ENCODE measurements around the gene KDM6A. TPM values are rescaled to one million over a fixed set of nuclear protein-coding genes. Genes with fewer than 3 reads are reported as not detected.

Gene KDM6A
- total and polyA plus RNA-seq, 2 of the 13 experiments (the other 11 are each of a cell fraction or from before 2014, with no cell fraction given), result 16.7 to 18.2 TPM

DNA sequence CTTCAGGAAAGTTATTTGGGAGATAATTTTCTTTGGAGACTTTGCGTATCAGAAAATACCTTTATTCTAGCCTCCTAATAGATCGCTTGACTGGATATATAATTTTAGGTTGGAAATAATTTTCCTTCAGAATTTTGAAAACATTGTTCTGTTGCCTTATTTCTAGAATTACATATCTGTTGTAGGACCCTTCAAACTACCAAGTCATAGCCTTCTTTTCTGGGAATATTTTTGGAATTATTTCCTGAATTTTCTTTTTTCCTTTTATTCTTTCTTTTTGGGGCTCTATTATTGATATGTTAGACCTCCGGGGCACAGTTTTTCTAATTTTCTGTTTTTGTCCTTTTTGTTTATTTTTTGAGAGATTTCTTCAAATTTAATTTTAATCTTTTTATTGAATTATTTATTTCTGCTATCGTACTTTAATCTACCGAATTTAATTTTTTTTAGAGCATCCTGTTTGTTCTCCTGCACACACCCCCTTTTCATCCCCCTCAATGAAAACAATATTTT is 100.5 kb downstream of the KDM6A start:
- no peak for FAIRE-seq
- BruUV-seq (replicated peaks), result no TSS peak
- in situ Hi-C loops (cut with HindIII; ENCODE audit: extremely low pct_ligation_motif_present, low pct_unique_long_range_greater_than_20kb) (no loop called here), intact Hi-C loops (cut with micrococcal nuclease; ENCODE audit: unreplicated experiment) (no loop called here)
- Histone ChIP-seq H2AFZ (ENCODE audit: low read length) (no peak overlapping the region), H3K9me3 (ENCODE audit: low read length) (no peaks in the 10 kb centered on the region; the same call in 1 of the 2 replicates), H3K4me3 (replicated peaks in 1 of 3; ENCODE audit: insufficient read depth in 1 of 3, low read depth in 2 of 3, low read length in 3 of 3) (no peak overlapping the region), H4K20me1 (ENCODE audit: insufficient read depth, low read length) (no peaks in the 10 kb centered on the region), H3K9ac (ENCODE audit: insufficient read depth, low read depth, low read length) (no peak overlapping the region), H3K27me3 (ENCODE audit: control insufficient read depth in 1 of 2, insufficient read depth in 2 of 2, low read length in 2 of 2) (no peaks in the 10 kb centered on the region), H3K79me2 (ENCODE audit: insufficient read depth, low read length) (peaks cover 33% of the 10 kb centered on the region), H3K4me1 (ENCODE audit: insufficient read depth, low read length) (peaks cover 23% of the 10 kb centered on the region), H3K36me3 (replicated peaks in 1 of 2; ENCODE audit: control insufficient read depth in 1 of 2, insufficient read depth in 2 of 2, low read length in 2 of 2) (peaks cover 0 to 2% of the 10 kb centered on the region in 2 experiments; a peak in 1 of 5 replicates), H3K4me2 (ENCODE audit: low read depth, low read length) (no peak overlapping the region), H3K27ac (ENCODE audit: extremely low read length, insufficient read depth, low read length) (no peak overlapping the region)
- TF ChIP-seq, protein P1, sequence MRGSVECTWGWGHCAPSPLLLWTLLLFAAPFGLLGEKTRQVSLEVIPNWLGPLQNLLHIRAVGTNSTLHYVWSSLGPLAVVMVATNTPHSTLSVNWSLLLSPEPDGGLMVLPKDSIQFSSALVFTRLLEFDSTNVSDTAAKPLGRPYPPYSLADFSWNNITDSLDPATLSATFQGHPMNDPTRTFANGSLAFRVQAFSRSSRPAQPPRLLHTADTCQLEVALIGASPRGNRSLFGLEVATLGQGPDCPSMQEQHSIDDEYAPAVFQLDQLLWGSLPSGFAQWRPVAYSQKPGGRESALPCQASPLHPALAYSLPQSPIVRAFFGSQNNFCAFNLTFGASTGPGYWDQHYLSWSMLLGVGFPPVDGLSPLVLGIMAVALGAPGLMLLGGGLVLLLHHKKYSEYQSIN (CRISPR knock-in tag; IDR thresholded peaks at IDR 0.05; ENCODE audit: borderline replicate concordance), result no peak
- TF ChIP-seq POLR2G (IDR thresholded peaks at IDR 0.05; ENCODE audit: low read depth, low read length), result no peak
- TF ChIP-seq ZNF562 (CRISPR knock-in tag; IDR thresholded peaks at IDR 0.05; ENCODE audit: borderline replicate concordance), result no peak
- POLR2A ChIA-PET, result no interaction called here
- ATAC-seq, result no peak
- DNase-seq (ENCODE audit: low spot score), result no peak
- CTCF ChIA-PET (ENCODE audit: low intra/inter-chr PET ratio, low total read pairs), result no interaction called here
- 97% methylated on average over 5 of the region's 5 CpGs for WGBS (ENCODE audit: low lambda C conversion rate)

DNA sequence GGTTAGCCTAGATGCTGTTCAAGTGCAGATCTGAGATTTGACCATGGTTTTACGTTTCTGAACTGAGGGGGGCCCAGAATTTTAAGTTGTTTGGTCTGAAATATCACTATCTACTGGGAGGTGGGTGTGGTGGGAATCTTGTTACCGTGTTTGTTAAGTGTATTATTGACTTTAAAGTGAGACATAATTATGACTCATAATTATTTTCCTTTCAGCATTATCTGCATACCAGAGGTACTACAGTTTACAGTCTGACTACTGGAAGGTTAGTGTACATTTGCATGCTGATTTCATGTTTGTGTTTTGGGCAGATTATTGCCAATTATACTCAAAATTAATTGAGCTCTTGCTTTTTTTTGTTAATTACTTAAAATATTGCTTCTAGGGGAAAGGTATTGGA is 101.5 kb downstream of the KDM6A start:
- ChIA-PET CTCF (ENCODE audit: low intra/inter-chr PET ratio, low total read pairs) (no interaction called here), POLR2A (no interaction called here)
- no TSS peak for BruUV-seq (replicated peaks)
- Histone ChIP-seq H3K27ac (ENCODE audit: extremely low read length, insufficient read depth, low read length) (no peak overlapping the region), H3K4me1 (ENCODE audit: insufficient read depth, low read length) (peaks cover 23% of the 10 kb centered on the region), H4K20me1 (ENCODE audit: insufficient read depth, low read length) (no peaks in the 10 kb centered on the region), H3K79me2 (ENCODE audit: insufficient read depth, low read length) (peaks cover 33% of the 10 kb centered on the region), H3K4me2 (ENCODE audit: low read depth, low read length) (no peak overlapping the region), H3K9me3 (ENCODE audit: low read length) (no peaks in the 10 kb centered on the region; the same call in 1 of the 2 replicates), H3K27me3 (ENCODE audit: control insufficient read depth in 1 of 2, insufficient read depth in 2 of 2, low read length in 2 of 2) (no peaks in the 10 kb centered on the region), H2AFZ (ENCODE audit: low read length) (no peak overlapping the region), H3K9ac (ENCODE audit: insufficient read depth, low read depth, low read length) (no peak overlapping the region), H3K4me3 (replicated peaks in 1 of 3; ENCODE audit: insufficient read depth in 1 of 3, low read depth in 2 of 3, low read length in 3 of 3) (no peak overlapping the region), H3K36me3 (replicated peaks in 1 of 2; ENCODE audit: control insufficient read depth in 1 of 2, insufficient read depth in 2 of 2, low read length in 2 of 2) (peaks cover 0 to 2% of the 10 kb centered on the region in 2 experiments; a peak in 1 of 5 replicates)
- FAIRE-seq (no peak), ATAC-seq (no peak), DNase-seq (ENCODE audit: low spot score) (no peak)
- 96% methylated on average over 2 of the region's 2 CpGs for WGBS (ENCODE audit: low lambda C conversion rate)
- no peak for TF ChIP-seq ZNF691 (CRISPR knock-in tag; IDR thresholded peaks at IDR 0.05; ENCODE audit: borderline replicate concordance, low read depth)
- TF ChIP-seq GRHL1 (CRISPR knock-in tag; conservative IDR thresholded peaks at IDR 0.05), result no peak
- no peak for TF ChIP-seq ZFP62 (CRISPR knock-in tag; IDR thresholded peaks at IDR 0.05)
- no peak for TF ChIP-seq IRF2 (CRISPR knock-in tag; IDR thresholded peaks at IDR 0.05)
- no peak for TF ChIP-seq ZFP36L1 (CRISPR knock-in tag; IDR thresholded peaks at IDR 0.05)
- in situ Hi-C loops (cut with HindIII; ENCODE audit: extremely low pct_ligation_motif_present, low pct_unique_long_range_greater_than_20kb), result no loop called here
- intact Hi-C loops (cut with micrococcal nuclease; ENCODE audit: unreplicated experiment), result no loop called here
